ENCODE data around the gene DNMBP. TPM values are rescaled to one million over a fixed set of nuclear protein-coding genes. Genes with fewer than 3 reads are reported as not detected.

The DNMBP gene
- total RNA-seq, 1 experiment from 2014 or later = 19.7 TPM

DNA sequence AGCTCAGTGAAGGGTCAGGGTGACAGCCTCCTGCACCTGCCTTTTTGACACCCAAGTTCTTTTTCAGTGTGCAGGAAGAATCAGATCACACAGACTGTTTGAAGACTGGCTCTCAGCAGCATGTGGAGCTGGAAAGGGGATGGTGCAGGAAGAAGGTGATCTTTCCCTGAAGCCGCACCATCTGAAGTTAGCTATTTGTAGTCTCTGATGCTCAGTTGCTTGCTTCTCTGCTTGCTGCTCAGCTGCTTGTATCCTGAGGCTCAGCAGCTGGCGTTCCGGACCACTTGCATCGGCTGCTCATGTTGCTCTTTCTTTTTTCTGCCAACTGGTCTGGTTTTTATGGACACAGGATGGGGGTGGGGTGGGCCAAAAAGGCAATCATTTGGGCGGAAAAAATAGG lies 15.8 kb upstream of the DNMBP start:
- no peak overlapping the region for H3K27ac Mint-ChIP-seq
- no peak overlapping the region for H3K4me3 Mint-ChIP-seq
- DNase-seq (ENCODE audit: low spot score) (no peak), ATAC-seq (no peak)
- H3K27me3 Mint-ChIP-seq (ENCODE audit: low read depth) = no peaks in the 10 kb centered on the region; the same call in none of the 2 replicates
- H3K36me3 Mint-ChIP-seq = peaks cover 17% of the 10 kb centered on the region
- CTCF ChIA-PET = interaction anchor here (0.7 to 1.5 kb wide), 2 partner anchors 16 to 20 kb away, joined by 3 to 8 read pairs; no protein-coding TSS in a partner anchor
- TF ChIP-seq GRHL2 (CRISPR knock-in tag; IDR thresholded peaks at IDR 0.05; ENCODE audit: insufficient replicate concordance, severe bottlenecking) (no peak), MYBL2 (CRISPR knock-in tag; IDR thresholded peaks at IDR 0.05) (no peak), CBFB (CRISPR knock-in tag; IDR thresholded peaks at IDR 0.05; ENCODE audit: low read depth) (no peak), ZNF317 (CRISPR knock-in tag; IDR thresholded peaks at IDR 0.05; ENCODE audit: borderline replicate concordance, low read depth) (no peak), FOXJ3 (CRISPR knock-in tag; IDR thresholded peaks at IDR 0.05; ENCODE audit: borderline replicate concordance) (no peak), NR3C1 (CRISPR knock-in tag; conservative IDR thresholded peaks at IDR 0.05; ENCODE audit: low read depth) (no peak), IRF1 (CRISPR knock-in tag; IDR thresholded peaks at IDR 0.05) (no peak)
- peaks cover 17% of the 10 kb centered on the region for H3K9me3 Mint-ChIP-seq
- peaks cover 3% of the 10 kb centered on the region for H3K4me1 Mint-ChIP-seq
- POLR2A ChIA-PET = no interaction called here

GRCh38 chr10:100024748-100025147 lies 15.0 kb upstream of the DNMBP start:
- ChIA-PET CTCF (interaction anchor here (0.7 to 1.5 kb wide), 4 partner anchors 16 to 179 kb away, joined by 3 to 8 read pairs (median 3); no protein-coding TSS in a partner anchor), POLR2A (interaction anchor here (0.6 kb wide), 1 partner anchor 111 kb away, joined by 3 read pairs; no protein-coding TSS in a partner anchor)
- Mint-ChIP-seq H3K4me3 (no peak overlapping the region), H3K9me3 (peaks cover 17% of the 10 kb centered on the region), H3K36me3 (peaks cover 17% of the 10 kb centered on the region), H3K27ac (no peak overlapping the region), H3K27me3 (ENCODE audit: low read depth) (no peaks in the 10 kb centered on the region; the same call in none of the 2 replicates), H3K4me1 (peaks cover 11% of the 10 kb centered on the region)
- ATAC-seq = no peak
- DNase-seq (ENCODE audit: low spot score) = no peak
- TF ChIP-seq SOX15 (CRISPR knock-in tag; IDR thresholded peaks at IDR 0.05) (no peak), ELF4 (CRISPR knock-in tag; IDR thresholded peaks at IDR 0.05; ENCODE audit: low read depth) (no peak), JAZF1 (CRISPR knock-in tag; IDR thresholded peaks at IDR 0.05) (no peak), FOXJ3 (CRISPR knock-in tag; IDR thresholded peaks at IDR 0.05; ENCODE audit: borderline replicate concordance) (no peak), SMAD4 (CRISPR knock-in tag; IDR thresholded peaks at IDR 0.05) (no peak), TEAD1 (CRISPR knock-in tag; IDR thresholded peaks at IDR 0.05) (no peak), NR1H2 (CRISPR knock-in tag; IDR thresholded peaks at IDR 0.05) (no peak), SMAD3 (CRISPR knock-in tag; IDR thresholded peaks at IDR 0.05; ENCODE audit: borderline replicate concordance) (no peak), E2F4 (CRISPR knock-in tag; IDR thresholded peaks at IDR 0.05; ENCODE audit: borderline replicate concordance, low read depth) (no peak), GTF2I (CRISPR knock-in tag; conservative IDR thresholded peaks at IDR 0.05) (no peak), FOXK1 (CRISPR knock-in tag; IDR thresholded peaks at IDR 0.05) (no peak), ZNF232 (CRISPR knock-in tag; IDR thresholded peaks at IDR 0.05) (no peak), STAT6 (CRISPR knock-in tag; conservative IDR thresholded peaks at IDR 0.05; ENCODE audit: low read depth) (no peak), IRF2 (CRISPR knock-in tag; IDR thresholded peaks at IDR 0.05; ENCODE audit: borderline replicate concordance, low read depth) (no peak), JUN (CRISPR knock-in tag; IDR thresholded peaks at IDR 0.05) (no peak), ZNF138 (CRISPR knock-in tag; conservative IDR thresholded peaks at IDR 0.05) (no peak), ESRRA (CRISPR knock-in tag; IDR thresholded peaks at IDR 0.05; ENCODE audit: borderline replicate concordance) (no peak), SP1 (CRISPR knock-in tag; conservative IDR thresholded peaks at IDR 0.05) (no peak)
- TF ChIP-seq, protein P1, sequence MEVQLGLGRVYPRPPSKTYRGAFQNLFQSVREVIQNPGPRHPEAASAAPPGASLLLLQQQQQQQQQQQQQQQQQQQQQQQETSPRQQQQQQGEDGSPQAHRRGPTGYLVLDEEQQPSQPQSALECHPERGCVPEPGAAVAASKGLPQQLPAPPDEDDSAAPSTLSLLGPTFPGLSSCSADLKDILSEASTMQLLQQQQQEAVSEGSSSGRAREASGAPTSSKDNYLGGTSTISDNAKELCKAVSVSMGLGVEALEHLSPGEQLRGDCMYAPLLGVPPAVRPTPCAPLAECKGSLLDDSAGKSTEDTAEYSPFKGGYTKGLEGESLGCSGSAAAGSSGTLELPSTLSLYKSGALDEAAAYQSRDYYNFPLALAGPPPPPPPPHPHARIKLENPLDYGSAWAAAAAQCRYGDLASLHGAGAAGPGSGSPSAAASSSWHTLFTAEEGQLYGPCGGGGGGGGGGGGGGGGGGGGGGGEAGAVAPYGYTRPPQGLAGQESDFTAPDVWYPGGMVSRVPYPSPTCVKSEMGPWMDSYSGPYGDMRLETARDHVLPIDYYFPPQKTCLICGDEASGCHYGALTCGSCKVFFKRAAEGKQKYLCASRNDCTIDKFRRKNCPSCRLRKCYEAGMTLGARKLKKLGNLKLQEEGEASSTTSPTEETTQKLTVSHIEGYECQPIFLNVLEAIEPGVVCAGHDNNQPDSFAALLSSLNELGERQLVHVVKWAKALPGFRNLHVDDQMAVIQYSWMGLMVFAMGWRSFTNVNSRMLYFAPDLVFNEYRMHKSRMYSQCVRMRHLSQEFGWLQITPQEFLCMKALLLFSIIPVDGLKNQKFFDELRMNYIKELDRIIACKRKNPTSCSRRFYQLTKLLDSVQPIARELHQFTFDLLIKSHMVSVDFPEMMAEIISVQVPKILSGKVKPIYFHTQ (CRISPR knock-in tag; IDR thresholded peaks at IDR 0.05) = no peak
